Panc1 (cell line): Measurements from ENCODE around the gene ZNF664. TPM values are rescaled to one million over a fixed set of nuclear protein-coding genes. Genes with fewer than 3 reads are reported as not detected.

Experiments
- ATAC-seq: fragments of 200-7000 bp; cut with Tn5 transposase; 2 replicates; pipeline ENCODE4 v1.9.1; 2020; ENCODE audit warnings: mild to moderate bottlenecking, moderate library complexity
- BruUV-seq: library from RNA; stranded (reverse); fragments of 400-500 nt; replicated peaks from 2 replicates; lab custom pipeline; 2021; lab: Mats Ljungman, UMichigan
- CTCF ChIA-PET: fragments of 300-600 bp; sonication (Branson Sonifier 250); formaldehyde crosslinking; loops from one replicate; lab custom pipeline; 2022; ENCODE audit warnings: antibody characterized with exemption; lab: Charles Lee
- POLR2A ChIA-PET: fragments of 300-600 bp; sonication (Branson Sonifier 250); formaldehyde crosslinking; loops from one replicate; lab custom pipeline; 2022; ENCODE audit warnings: antibody characterized with exemption; lab: Charles Lee
- DNase-seq: peaks from one replicate; pipeline ENCODE4 v3.0.0-alpha.2; 2010; ENCODE audit warnings: low read depth, low spot score
- H3K27ac ChIP-seq: 2 replicates; pipeline ENCODE4 v1.5.1; 2011; ENCODE audit warnings: mild to moderate bottlenecking, low read length, inconsistent platforms
- H3K27me3 ChIP-seq: fragments of 200-500 bp; sonication (Bioruptor generic); 2 replicates; pipeline ENCODE4 v1.6.0; 2014; ENCODE audit warnings: low read length, inconsistent platforms; ENCODE audit not compliant: control insufficient read depth, insufficient read depth
- H3K36me3 ChIP-seq: fragments of 200-500 bp; sonication (Bioruptor generic); 2 replicates; pipeline ENCODE4 v1.5.1; 2014; ENCODE audit warnings: inconsistent platforms, mild to moderate bottlenecking, low read length, moderate library complexity; ENCODE audit not compliant: control insufficient read depth, insufficient read depth
- H3K4me1 ChIP-seq: 2 replicates; pipeline ENCODE4 v1.5.1; 2011; ENCODE audit warnings: inconsistent platforms, mild to moderate bottlenecking, low read length, moderate library complexity; ENCODE audit not compliant: control insufficient read depth, insufficient read depth
- H3K4me3 ChIP-seq, 2 experiments: 2 replicates each; pipeline ENCODE4 v1.5.1; 2011 to 2012; ENCODE audit warnings: low read depth in 2 of 2, low read length in 2 of 2, mild to moderate bottlenecking in 2 of 2, inconsistent platforms in 1 of 2, moderate library complexity in 1 of 2
- H3K9me3 ChIP-seq: fragments of 200-500 bp; sonication (Bioruptor generic); 2 replicates; pipeline ENCODE4 v1.5.1; 2014; ENCODE audit warnings: low read depth, mild to moderate bottlenecking, inconsistent platforms, low read length, moderate library complexity; ENCODE audit not compliant: control insufficient read depth, insufficient read depth
- POLR2AphosphoS5 ChIP-seq: IDR thresholded peaks from 2 replicates; pipeline ENCODE4 v1.6.1; 2012; ENCODE audit warnings: mild to moderate bottlenecking, low read depth, low read length, moderate library complexity
- REST ChIP-seq, 2 experiments: IDR thresholded peaks; 2 replicates each; pipeline ENCODE4 v1.6.1; 2011 to 2012; ENCODE audit warnings: low read depth in 2 of 2, control low read depth in 1 of 2, low read length in 1 of 2, mild to moderate bottlenecking in 1 of 2, moderate library complexity in 1 of 2; ENCODE audit not compliant: insufficient read depth in 1 of 2
- SIN3A ChIP-seq: IDR thresholded peaks from 2 replicates; pipeline ENCODE4 v1.6.1; 2012; ENCODE audit warnings: low read depth, mild to moderate bottlenecking, low read length, moderate library complexity, borderline replicate concordance; ENCODE audit not compliant: insufficient read depth
- TCF7L2 ChIP-seq: IDR thresholded peaks from 2 replicates; pipeline ENCODE4 v1.6.1; 2011; ENCODE audit warnings: mild to moderate bottlenecking, low read depth, low read length, inconsistent platforms
- in situ Hi-C: cut with HindIII; loops from 2 replicates; pipeline ENCODE4 v1.10.0; 2016; ENCODE audit warnings: low sequenced_read_pairs, low pct_unique_long_range_greater_than_20kb
- intact Hi-C: fragments of 100-400 bp; cut with micrococcal nuclease; formaldehyde crosslinking; loops from one replicate; pipeline ENCODE4 v1.10.0; 2022; ENCODE audit not compliant: unreplicated experiment
- total RNA-seq: library from RNA; stranded (reverse); gene quantifications from one replicate; pipeline ENCODE4 v1.2.1, GENCODE V29; 2021; ENCODE audit not compliant: unreplicated experiment
- TF ChIP-seq, protein P1 (sequence below): fragments of 450-650 bp; IDR thresholded peaks from 2 replicates; pipeline ENCODE4 v1.5.1; 2017; ENCODE audit warnings: mild to moderate bottlenecking

Gene ZNF664
- total RNA-seq, 1 experiment from 2014 or later, result 115 TPM

GRCh38 chr12:123938679-123939480 lies 34.1 kb upstream of the ZNF664 start:
- POLR2A ChIA-PET, result no interaction called here
- TF ChIP-seq REST (IDR thresholded peaks at IDR 0.05; ENCODE audit: insufficient read depth in 1 of 2, low read depth in 2 of 2, low read length in 1 of 2) (no peak), TCF7L2 (no peak), SIN3A (no peak), POLR2AphosphoS5 (no peak)
- TF ChIP-seq, protein P1, sequence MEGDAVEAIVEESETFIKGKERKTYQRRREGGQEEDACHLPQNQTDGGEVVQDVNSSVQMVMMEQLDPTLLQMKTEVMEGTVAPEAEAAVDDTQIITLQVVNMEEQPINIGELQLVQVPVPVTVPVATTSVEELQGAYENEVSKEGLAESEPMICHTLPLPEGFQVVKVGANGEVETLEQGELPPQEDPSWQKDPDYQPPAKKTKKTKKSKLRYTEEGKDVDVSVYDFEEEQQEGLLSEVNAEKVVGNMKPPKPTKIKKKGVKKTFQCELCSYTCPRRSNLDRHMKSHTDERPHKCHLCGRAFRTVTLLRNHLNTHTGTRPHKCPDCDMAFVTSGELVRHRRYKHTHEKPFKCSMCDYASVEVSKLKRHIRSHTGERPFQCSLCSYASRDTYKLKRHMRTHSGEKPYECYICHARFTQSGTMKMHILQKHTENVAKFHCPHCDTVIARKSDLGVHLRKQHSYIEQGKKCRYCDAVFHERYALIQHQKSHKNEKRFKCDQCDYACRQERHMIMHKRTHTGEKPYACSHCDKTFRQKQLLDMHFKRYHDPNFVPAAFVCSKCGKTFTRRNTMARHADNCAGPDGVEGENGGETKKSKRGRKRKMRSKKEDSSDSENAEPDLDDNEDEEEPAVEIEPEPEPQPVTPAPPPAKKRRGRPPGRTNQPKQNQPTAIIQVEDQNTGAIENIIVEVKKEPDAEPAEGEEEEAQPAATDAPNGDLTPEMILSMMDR, result no peak; the same call in 1 of the 2 replicates
- ATAC-seq (0 out of 2 replicates have a peak, but pooled peaks have one; percentile 47), DNase-seq (no peak)
- Histone ChIP-seq H3K27me3 (no peaks in the 10 kb centered on the region), H3K36me3 (no peaks in the 10 kb centered on the region), H3K9me3 (no peaks in the 10 kb centered on the region), H3K27ac (no peak overlapping the region), H3K4me3 (no peak overlapping the region), H3K4me1 (no peaks in the 10 kb centered on the region)
- no TSS peak for BruUV-seq
- intact Hi-C loops (no loop called here), in situ Hi-C loops (no loop called here)
- CTCF ChIA-PET, result no interaction called here

GRCh38 chr12:123939716-123940626 lies 33.0 kb upstream of the ZNF664 start:
- no peaks in the 10 kb centered on the region for H3K9me3 ChIP-seq
- CTCF ChIA-PET, result no interaction called here
- TF ChIP-seq TCF7L2, result no peak
- no peak for TF ChIP-seq REST (IDR thresholded peaks at IDR 0.05; ENCODE audit: insufficient read depth in 1 of 2, low read depth in 2 of 2, low read length in 1 of 2)
- no peak for TF ChIP-seq SIN3A
- TF ChIP-seq POLR2AphosphoS5, result no peak
- POLR2A ChIA-PET, result no interaction called here
- no peaks in the 10 kb centered on the region; the same call in 1 of the 2 replicates for H3K36me3 ChIP-seq
- in situ Hi-C loops, result no loop called here
- intact Hi-C loops, result no loop called here
- no peak overlapping the region for H3K4me3 ChIP-seq
- no peak for ATAC-seq
- H3K27ac ChIP-seq, result no peak overlapping the region
- H3K4me1 ChIP-seq, result no peaks in the 10 kb centered on the region
- no peak for DNase-seq
- no peaks in the 10 kb centered on the region for H3K27me3 ChIP-seq
- BruUV-seq, result no TSS peak
